ENCODE data around the gene TTBK1. TPM values are rescaled to one million over a fixed set of nuclear protein-coding genes. Genes with fewer than 3 reads are reported as not detected.
"Not testable (repeated sequence)": the region's sequence is repeated elsewhere in the genome, so short reads cannot be mapped to it uniquely, and the experiment has no call there.

The TTBK1 gene
- total RNA-seq, 4 donors from 2014 or later, result 0.06 to 0.14 TPM; not detected in 2

DNA sequence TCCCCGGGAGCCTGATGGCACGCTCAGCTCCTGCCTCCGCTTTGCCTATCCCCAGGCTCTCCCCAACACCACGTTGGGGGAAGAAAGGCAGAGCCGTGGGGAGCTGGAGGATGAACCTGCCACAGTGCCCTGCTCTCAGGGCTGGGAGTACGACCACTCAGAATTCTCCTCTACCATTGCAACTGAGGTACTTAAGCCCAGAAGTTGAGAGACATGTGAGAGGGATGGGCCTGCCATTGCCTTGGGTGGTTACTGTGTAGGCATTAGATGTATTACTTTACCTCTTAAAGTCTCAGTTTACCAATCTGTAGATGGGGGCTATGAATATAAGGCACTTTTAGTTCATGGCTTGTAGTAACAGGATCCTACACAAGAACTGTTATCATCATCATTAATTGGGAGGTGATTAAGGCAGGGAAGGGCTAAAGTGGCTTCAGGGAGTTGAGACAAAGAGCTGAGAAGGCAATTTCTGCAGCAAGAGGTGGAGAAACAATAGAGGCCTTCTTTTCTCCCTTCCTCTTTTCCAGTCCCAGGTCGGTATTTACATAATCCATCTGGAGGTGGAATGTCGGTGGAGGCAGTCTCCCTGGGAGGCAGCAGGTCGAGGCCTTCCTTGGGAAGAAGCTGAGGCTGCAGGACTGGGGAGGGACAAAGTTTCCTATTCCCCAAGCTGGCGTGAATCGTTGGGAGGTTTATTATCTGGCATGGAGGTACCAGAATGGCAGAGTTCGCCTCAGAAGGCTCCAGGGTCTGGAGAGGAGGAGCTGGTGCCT is 55.5 kb downstream of the TTBK1 start:
- no peaks in the 10 kb centered on the region for H3K9me3 ChIP-seq
- no peak overlapping the region for H3K4me3 ChIP-seq
- intact Hi-C loops (cut with DNase I; ENCODE audit: low total_unique reads), result no loop called here
- H3K27me3 ChIP-seq, result no peaks in the 10 kb centered on the region
- no peaks in the 10 kb centered on the region for H3K36me3 ChIP-seq
- DNase-seq, result no peak
- no peak overlapping the region for H3K27ac ChIP-seq
- no peaks in the 10 kb centered on the region for H3K4me1 ChIP-seq
- TF ChIP-seq POLR2A (IDR thresholded peaks at IDR 0.05), result no peak
- TF ChIP-seq, protein P1, sequence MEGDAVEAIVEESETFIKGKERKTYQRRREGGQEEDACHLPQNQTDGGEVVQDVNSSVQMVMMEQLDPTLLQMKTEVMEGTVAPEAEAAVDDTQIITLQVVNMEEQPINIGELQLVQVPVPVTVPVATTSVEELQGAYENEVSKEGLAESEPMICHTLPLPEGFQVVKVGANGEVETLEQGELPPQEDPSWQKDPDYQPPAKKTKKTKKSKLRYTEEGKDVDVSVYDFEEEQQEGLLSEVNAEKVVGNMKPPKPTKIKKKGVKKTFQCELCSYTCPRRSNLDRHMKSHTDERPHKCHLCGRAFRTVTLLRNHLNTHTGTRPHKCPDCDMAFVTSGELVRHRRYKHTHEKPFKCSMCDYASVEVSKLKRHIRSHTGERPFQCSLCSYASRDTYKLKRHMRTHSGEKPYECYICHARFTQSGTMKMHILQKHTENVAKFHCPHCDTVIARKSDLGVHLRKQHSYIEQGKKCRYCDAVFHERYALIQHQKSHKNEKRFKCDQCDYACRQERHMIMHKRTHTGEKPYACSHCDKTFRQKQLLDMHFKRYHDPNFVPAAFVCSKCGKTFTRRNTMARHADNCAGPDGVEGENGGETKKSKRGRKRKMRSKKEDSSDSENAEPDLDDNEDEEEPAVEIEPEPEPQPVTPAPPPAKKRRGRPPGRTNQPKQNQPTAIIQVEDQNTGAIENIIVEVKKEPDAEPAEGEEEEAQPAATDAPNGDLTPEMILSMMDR (IDR thresholded peaks at IDR 0.05), result no peak

DNA sequence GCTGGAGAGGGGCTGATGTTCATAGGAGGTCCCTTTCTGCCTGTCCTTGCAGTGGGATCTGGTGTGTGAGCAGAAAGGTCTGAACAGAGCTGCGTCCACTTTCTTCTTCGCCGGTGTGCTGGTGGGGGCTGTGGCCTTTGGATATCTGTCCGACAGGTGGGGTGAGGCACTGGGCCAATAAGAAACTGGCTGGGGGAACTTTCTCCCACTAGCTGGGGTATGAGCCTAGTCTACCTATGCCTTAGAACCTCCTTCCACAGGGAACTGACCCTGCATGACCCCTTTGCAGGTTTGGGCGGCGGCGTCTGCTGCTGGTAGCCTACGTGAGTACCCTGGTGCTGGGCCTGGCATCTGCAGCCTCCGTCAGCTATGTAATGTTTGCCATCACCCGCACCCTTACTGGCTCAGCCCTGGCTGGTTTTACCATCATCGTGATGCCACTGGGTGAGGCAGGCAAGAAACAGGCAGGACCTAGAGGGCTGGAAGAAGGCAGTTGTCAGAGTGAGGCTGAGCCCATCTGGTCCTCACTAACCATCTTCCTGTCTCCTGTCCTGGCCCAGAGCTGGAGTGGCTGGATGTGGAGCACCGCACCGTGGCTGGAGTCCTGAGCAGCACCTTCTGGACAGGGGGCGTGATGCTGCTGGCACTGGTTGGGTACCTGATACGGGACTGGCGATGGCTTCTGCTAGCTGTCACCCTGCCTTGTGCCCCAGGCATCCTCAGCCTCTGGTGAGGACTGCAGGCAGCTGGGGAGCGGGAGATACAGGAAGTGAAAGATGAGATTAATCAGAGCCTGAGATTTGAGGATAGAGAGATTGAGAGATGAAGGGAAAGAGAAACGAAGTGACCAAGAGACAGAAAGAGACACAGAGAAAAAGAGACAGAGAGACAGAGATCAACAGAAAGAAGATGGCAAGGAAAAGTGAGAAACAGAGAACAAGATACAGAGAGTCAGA is 56.3 kb downstream of the TTBK1 start:
- Histone ChIP-seq H3K4me3 (no peak overlapping the region), H3K9me3 (no peaks in the 10 kb centered on the region), H3K36me3 (no peaks in the 10 kb centered on the region), H3K27me3 (no peaks in the 10 kb centered on the region), H3K4me1 (no peaks in the 10 kb centered on the region), H3K27ac (no peak overlapping the region)
- DNase-seq, result no peak
- TF ChIP-seq, protein P1 (IDR thresholded peaks at IDR 0.05), result no peak
- no peak for TF ChIP-seq POLR2A (IDR thresholded peaks at IDR 0.05)
- intact Hi-C loops (cut with DNase I; ENCODE audit: low total_unique reads), result no loop called here

DNA sequence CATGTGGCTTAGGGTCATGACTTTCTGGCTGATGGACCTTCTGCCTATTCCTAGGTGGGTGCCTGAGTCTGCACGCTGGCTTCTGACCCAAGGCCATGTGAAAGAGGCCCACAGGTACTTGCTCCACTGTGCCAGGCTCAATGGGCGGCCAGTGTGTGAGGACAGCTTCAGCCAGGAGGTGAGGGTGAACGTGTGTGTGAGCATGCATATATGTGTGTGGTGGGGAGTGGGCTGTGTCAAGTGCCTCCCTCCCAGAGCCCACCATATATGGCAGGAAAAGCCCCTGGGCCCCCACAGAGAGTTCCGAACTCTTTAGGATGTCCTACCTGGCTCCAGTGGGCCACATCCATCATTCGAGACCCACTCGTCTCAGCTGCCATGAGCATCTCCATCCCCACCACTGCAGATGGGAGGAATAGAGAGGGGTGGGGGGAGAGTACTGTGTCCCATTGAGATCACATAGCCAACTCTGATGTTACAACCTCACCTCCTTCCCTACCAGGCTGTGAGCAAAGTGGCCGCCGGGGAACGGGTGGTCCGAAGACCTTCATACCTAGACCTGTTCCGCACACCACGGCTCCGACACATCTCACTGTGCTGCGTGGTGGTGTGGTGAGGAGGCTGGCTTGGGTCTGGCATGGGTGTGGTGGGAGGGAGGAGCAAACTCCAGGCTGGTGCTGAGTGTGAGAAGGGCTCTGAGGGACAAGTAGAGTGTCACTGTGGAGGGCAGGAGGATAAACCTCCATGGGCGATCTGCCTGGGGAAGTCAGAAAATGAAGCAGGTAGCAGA is 58.0 kb downstream of the TTBK1 start:
- no peaks in the 10 kb centered on the region for H3K4me1 ChIP-seq
- DNase-seq, result no peak
- no peaks in the 10 kb centered on the region for H3K9me3 ChIP-seq
- no peaks in the 10 kb centered on the region for H3K27me3 ChIP-seq
- H3K27ac ChIP-seq, result no peak overlapping the region
- intact Hi-C loops (cut with DNase I; ENCODE audit: low total_unique reads), result no loop called here
- H3K4me3 ChIP-seq, result no peak overlapping the region
- H3K36me3 ChIP-seq, result no peaks in the 10 kb centered on the region
- TF ChIP-seq, protein P1 (IDR thresholded peaks at IDR 0.05), result no peak
- no peak for TF ChIP-seq POLR2A (IDR thresholded peaks at IDR 0.05)

DNA sequence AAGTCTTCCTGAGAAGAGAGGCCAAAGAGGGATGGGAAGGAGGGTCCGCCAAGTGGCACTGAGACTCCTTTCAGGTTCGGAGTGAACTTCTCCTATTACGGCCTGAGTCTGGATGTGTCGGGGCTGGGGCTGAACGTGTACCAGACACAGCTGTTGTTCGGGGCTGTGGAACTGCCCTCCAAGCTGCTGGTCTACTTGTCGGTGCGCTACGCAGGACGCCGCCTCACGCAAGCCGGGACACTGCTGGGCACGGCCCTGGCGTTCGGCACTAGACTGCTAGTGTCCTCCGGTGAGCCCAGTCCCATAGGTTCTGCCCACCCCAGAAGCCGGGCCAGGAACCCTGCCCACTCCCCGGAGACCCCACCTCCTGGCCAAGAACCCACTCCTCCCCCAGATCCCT is 58.8 kb downstream of the TTBK1 start:
- Histone ChIP-seq H3K27ac (no peak overlapping the region), H3K36me3 (no peaks in the 10 kb centered on the region), H3K4me3 (no peak overlapping the region), H3K27me3 (no peaks in the 10 kb centered on the region), H3K9me3 (no peaks in the 10 kb centered on the region), H3K4me1 (no peaks in the 10 kb centered on the region)
- no peak for DNase-seq
- intact Hi-C loops (cut with DNase I; ENCODE audit: low total_unique reads), result no loop called here
- TF ChIP-seq, protein P1 (IDR thresholded peaks at IDR 0.05), result no peak
- no peak for TF ChIP-seq POLR2A (IDR thresholded peaks at IDR 0.05)

DNA sequence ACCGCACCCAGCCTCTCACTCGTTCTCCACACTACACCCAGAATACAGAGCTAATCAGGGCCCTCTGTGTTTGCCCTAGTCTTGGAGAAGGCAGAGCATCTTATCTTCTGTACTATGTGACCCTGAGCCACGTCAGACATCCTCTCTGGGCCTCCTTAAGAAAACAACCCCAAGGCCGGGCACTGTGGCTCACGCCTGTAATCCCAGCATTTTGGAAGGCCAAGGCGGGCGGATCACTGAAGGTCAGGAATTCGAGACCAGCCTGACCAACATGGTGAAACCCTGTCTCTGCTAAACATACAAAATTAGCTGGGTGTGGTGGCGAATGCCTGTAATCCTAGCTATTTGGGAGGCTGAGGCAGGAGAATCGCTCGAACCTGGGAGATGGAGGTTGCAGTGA is 59.7 kb downstream of the TTBK1 start:
- H3K4me3 ChIP-seq; H3K9me3 ChIP-seq; intact Hi-C loops (cut with DNase I; ENCODE audit: low total_unique reads); H3K27ac ChIP-seq; H3K27me3 ChIP-seq; H3K36me3 ChIP-seq; DNase-seq; H3K4me1 ChIP-seq: not testable (repeated sequence)
